Measurements from ENCODE around the gene SLC2A2. TPM values are rescaled to one million over a fixed set of nuclear protein-coding genes. Genes with fewer than 3 reads are reported as not detected.

The SLC2A2 gene
- total RNA-seq, 2 experiments from 2014 or later, result not detected

DNA sequence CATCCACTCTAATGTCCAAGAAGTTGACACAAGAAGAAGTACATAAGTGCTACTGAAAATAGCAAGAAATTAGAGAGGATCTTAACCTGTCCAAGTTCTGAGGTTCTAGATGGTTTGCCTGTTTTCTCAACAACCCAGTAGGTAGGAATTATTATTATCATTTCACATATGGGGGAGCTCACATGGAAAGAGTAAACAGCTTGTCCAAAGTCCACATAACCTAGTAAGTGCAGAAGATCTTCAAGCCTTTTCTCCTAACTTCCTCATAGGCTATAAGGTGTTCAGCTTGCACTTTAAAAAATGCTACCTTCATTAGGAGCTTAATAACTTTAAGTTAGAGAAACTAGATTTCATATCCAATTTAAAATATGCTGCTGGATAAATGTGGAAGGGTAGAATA is 3.0 kb downstream of the SLC2A2 start:
- H3K4me1 Mint-ChIP-seq (ENCODE audit: low read depth), result no peaks in the 10 kb centered on the region
- H3K4me3 Mint-ChIP-seq, result no peak overlapping the region
- no peaks in the 10 kb centered on the region for H3K9me3 Mint-ChIP-seq
- DNase-seq, result no peak
- peaks cover 18% of the 10 kb centered on the region for H3K27me3 Mint-ChIP-seq
- POLR2A ChIA-PET, result no interaction called here
- intact Hi-C loops (cut with micrococcal nuclease), result no loop called here
- no peak overlapping the region for H3K27ac Mint-ChIP-seq
- CTCF ChIA-PET, result no interaction called here
- no peaks in the 10 kb centered on the region for H3K36me3 Mint-ChIP-seq

GRCh38 chr3:171021377-171021776 is 5.1 kb downstream of the SLC2A2 start:
- no peak for DNase-seq
- CTCF ChIA-PET, result no interaction called here
- Mint-ChIP-seq H3K4me3 (no peak overlapping the region), H3K27ac (no peak overlapping the region), H3K27me3 (peaks cover 10% of the 10 kb centered on the region), H3K36me3 (no peaks in the 10 kb centered on the region), H3K9me3 (no peaks in the 10 kb centered on the region), H3K4me1 (ENCODE audit: low read depth) (no peaks in the 10 kb centered on the region)
- intact Hi-C loops (cut with micrococcal nuclease), result no loop called here
- POLR2A ChIA-PET, result no interaction called here

- intact Hi-C loops (cut with micrococcal nuclease), result no loop called here
- peaks cover 11% of the 10 kb centered on the region for H3K27me3 Mint-ChIP-seq
- POLR2A ChIA-PET, result no interaction called here
- CTCF ChIA-PET, result no interaction called here
- H3K9me3 Mint-ChIP-seq, result no peaks in the 10 kb centered on the region
- no peak overlapping the region for H3K4me3 Mint-ChIP-seq
- no peak for DNase-seq
- no peak overlapping the region for H3K27ac Mint-ChIP-seq
- H3K36me3 Mint-ChIP-seq, result no peaks in the 10 kb centered on the region
- H3K4me1 Mint-ChIP-seq (ENCODE audit: low read depth), result no peaks in the 10 kb centered on the region
These were observed 8.2 kb downstream of the SLC2A2 start for GRCh38 chr3:171018156-171018935.

DNA sequence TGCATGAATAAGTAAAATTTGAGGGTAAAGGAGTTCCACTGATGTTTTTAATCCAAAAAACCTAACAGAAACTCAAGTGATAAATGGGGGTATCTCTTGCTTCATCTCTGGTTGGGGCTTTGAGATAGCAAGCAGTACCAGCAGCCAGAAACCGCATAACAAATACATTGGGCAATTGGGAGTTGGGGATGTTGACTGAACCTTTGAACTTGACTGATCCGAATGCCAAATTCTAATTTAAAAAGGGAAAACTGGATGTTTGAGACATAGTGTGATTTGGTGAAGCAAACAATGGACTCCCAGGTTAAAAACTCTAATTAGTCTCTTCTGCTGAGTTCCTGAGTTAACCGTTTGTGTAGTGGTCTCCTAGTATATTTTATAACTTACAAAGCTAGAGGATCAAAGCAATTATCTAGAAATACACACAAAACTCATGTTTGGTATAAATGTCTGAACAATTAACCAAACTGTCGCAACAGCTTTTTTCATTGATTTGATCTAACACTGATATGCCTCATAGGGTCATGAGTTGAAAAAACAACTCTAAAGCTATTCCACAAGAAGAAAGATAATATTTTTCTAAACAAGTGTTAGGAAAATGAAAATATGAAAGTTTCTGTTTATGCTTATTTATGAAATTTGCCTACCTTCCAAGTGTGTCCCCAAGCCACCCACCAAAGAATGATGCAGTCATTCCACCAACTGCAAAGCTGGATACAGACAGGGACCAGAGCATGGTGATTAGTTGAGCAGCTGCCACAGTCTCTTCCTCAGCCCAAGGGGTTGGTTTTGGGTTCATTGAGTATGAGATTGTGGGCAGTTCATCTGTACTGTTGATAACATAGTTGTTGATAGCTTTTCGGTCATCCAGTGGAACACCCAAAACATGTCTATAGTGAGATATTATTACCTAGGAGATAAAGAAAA is 12.4 kb downstream of the SLC2A2 start:
- intact Hi-C loops (cut with micrococcal nuclease), result no loop called here
- Mint-ChIP-seq H3K27me3 (peaks cover 9% of the 10 kb centered on the region), H3K36me3 (no peaks in the 10 kb centered on the region), H3K9me3 (no peaks in the 10 kb centered on the region), H3K4me3 (no peak overlapping the region), H3K27ac (no peak overlapping the region), H3K4me1 (ENCODE audit: low read depth) (no peaks in the 10 kb centered on the region)
- no peak for DNase-seq
- ChIA-PET CTCF (no interaction called here), POLR2A (no interaction called here)

DNA sequence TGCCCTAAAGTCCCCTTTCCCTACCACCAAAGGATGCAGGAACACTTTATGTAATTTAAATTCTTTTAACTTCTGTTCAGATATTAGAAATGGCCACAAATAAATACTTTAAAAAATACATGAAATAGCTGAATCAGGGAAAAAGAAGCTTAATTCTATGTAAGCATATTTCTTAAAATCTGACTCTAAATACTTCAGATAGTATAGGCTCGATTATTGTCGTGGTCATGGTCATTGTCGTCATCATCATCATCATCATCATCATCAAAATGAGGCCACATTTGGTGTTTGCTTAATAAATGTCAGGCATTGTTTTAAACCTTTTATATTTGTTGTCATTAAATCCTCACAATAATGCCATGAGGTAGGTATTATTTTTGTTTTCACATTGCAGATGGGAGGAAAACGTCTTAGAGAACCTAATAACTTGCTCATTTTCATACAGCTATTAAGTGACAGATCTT is 14.6 kb downstream of the SLC2A2 start:
- Mint-ChIP-seq H3K27me3 (peaks cover 5% of the 10 kb centered on the region), H3K9me3 (no peaks in the 10 kb centered on the region), H3K4me3 (no peak overlapping the region), H3K27ac (no peak overlapping the region), H3K36me3 (no peaks in the 10 kb centered on the region), H3K4me1 (ENCODE audit: low read depth) (no peaks in the 10 kb centered on the region)
- intact Hi-C loops (cut with micrococcal nuclease), result no loop called here
- DNase-seq, result no peak
- POLR2A ChIA-PET, result interaction anchor here (0.6 kb wide), 1 partner anchor 661 kb away, joined by 3 read pairs; no protein-coding TSS in a partner anchor
- CTCF ChIA-PET, result no interaction called here

DNA sequence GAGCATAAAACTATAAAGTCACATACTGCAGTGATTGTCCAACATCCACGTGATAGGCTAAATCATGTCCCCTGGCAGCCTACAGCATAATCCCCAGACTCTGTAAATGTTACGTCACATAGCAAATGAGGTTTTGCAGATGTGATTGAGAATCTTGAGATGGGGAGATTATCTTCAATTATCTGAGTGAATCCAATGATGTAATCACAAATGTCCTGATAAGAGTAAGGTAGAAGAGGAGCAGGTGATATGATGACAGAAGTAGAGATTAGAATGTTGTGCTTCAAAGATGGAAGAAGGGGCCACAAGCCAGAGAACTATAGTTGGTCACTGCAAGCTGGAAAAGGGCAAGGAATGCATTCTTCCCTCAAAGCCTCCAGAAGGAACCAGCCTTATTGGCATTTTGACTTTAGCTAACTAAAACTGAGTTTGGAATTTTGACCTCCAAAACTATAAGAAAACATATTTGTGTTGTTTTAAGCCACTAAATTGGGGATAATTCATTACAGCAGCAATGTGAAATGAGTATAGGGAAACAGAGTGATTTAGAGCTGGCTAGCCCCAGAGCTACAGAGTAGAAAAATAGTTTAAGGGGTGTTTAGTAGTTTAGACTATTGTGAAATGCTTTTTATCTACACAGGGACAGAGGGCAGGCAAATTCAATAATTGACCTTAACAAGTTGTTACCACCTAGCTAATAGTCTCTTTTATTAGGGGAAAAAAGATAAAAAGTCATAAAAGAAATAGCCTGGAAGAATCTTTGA is 15.2 kb downstream of the SLC2A2 start:
- ChIA-PET CTCF (no interaction called here), POLR2A (interaction anchor here (0.6 kb wide), 1 partner anchor 662 kb away, joined by 3 read pairs; no protein-coding TSS in a partner anchor)
- H3K36me3 Mint-ChIP-seq, result no peaks in the 10 kb centered on the region
- no peak overlapping the region for H3K4me3 Mint-ChIP-seq
- no peaks in the 10 kb centered on the region for H3K4me1 Mint-ChIP-seq (ENCODE audit: low read depth)
- no peaks in the 10 kb centered on the region for H3K9me3 Mint-ChIP-seq
- intact Hi-C loops (cut with micrococcal nuclease), result no loop called here
- peaks cover 5% of the 10 kb centered on the region for H3K27me3 Mint-ChIP-seq
- no peak for DNase-seq
- no peak overlapping the region for H3K27ac Mint-ChIP-seq

DNA sequence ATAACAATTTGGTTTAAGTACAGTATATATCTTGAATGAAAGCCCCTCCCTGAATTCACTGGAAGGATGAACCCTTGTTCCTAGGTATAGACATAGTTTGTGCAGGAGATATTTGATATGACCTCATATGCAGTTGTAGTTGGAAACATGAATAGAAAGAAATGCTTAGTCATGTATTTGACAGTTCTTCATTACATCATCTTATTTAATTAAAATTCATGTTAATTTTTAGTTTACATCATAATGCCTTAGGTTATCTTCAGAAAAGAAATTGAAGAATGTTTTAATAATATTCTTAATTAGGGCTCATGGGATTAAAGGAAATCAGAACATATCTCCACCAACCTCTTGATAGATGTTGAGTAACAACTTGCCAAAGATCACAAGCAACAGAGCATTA is 19.2 kb downstream of the SLC2A2 start:
- Mint-ChIP-seq H3K9me3 (no peaks in the 10 kb centered on the region), H3K36me3 (no peaks in the 10 kb centered on the region), H3K4me1 (ENCODE audit: low read depth) (no peaks in the 10 kb centered on the region), H3K4me3 (no peak overlapping the region), H3K27ac (no peak overlapping the region), H3K27me3 (peaks cover 2% of the 10 kb centered on the region)
- CTCF ChIA-PET, result no interaction called here
- POLR2A ChIA-PET, result no interaction called here
- DNase-seq, result no peak
- intact Hi-C loops (cut with micrococcal nuclease), result no loop called here

DNA sequence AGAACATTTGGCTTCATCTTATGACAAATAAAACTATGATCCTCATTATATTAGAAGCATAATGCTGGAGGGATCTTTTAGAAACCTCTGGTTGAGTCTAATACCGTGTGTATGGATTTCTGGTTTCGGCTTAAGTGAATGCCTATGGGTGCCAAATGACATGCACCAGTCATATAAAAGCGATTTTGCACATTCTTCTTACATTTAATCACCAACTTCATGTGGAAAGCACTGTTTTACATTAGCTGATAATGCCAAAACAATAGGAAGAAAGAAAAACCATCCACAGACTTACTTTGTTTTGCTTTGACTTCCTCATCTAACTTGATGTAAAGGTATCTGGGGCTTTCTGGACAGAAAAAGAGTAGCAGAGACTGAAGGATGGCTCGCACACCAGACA is 20.9 kb downstream of the SLC2A2 start:
- intact Hi-C loops (cut with micrococcal nuclease), result no loop called here
- ChIA-PET POLR2A (no interaction called here), CTCF (no interaction called here)
- Mint-ChIP-seq H3K27me3 (no peaks in the 10 kb centered on the region), H3K36me3 (no peaks in the 10 kb centered on the region), H3K27ac (no peak overlapping the region), H3K4me3 (no peak overlapping the region), H3K4me1 (ENCODE audit: low read depth) (no peaks in the 10 kb centered on the region), H3K9me3 (no peaks in the 10 kb centered on the region)
- no peak for DNase-seq

- Mint-ChIP-seq H3K27ac (no peak overlapping the region), H3K9me3 (no peaks in the 10 kb centered on the region), H3K4me3 (no peak overlapping the region), H3K27me3 (no peaks in the 10 kb centered on the region), H3K4me1 (ENCODE audit: low read depth) (no peaks in the 10 kb centered on the region), H3K36me3 (no peaks in the 10 kb centered on the region)
- POLR2A ChIA-PET, result no interaction called here
- CTCF ChIA-PET, result no interaction called here
- intact Hi-C loops (cut with micrococcal nuclease), result no loop called here
- no peak for DNase-seq
These were observed 24.4 kb downstream of the SLC2A2 start for GRCh38 chr3:171001957-171002694.

- H3K4me3 Mint-ChIP-seq, result no peak overlapping the region
- intact Hi-C loops (cut with micrococcal nuclease), result no loop called here
- POLR2A ChIA-PET, result no interaction called here
- no peak for DNase-seq
- no peak overlapping the region for H3K27ac Mint-ChIP-seq
- H3K36me3 Mint-ChIP-seq, result no peaks in the 10 kb centered on the region
- H3K27me3 Mint-ChIP-seq, result no peaks in the 10 kb centered on the region
- no peaks in the 10 kb centered on the region for H3K4me1 Mint-ChIP-seq (ENCODE audit: low read depth)
- no peaks in the 10 kb centered on the region for H3K9me3 Mint-ChIP-seq
- CTCF ChIA-PET, result no interaction called here
These were observed 25.1 kb downstream of the SLC2A2 start for GRCh38 chr3:171001250-171001893.

DNA sequence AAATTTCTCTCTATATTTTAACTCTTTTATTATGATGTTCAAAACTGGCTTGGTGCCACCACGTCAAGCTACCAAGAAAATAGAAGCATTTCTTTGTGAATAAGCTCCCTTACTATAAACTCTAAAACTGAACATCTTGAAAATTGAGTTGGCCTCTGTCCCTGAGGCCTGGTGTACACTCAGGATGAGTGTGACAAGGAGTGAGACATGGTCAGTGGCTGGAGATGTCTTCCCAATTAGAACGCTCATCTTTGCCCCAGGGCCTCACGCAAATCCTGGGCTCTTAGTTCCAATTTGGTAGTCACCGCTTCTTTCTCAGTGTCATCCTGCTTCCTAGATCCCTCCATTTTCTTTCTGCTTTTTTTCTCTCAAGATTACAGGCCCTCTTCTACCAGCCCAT is 26.2 kb downstream of the SLC2A2 start:
- Mint-ChIP-seq H3K4me1 (ENCODE audit: low read depth) (no peaks in the 10 kb centered on the region), H3K4me3 (no peak overlapping the region), H3K27me3 (no peaks in the 10 kb centered on the region), H3K27ac (no peak overlapping the region), H3K9me3 (no peaks in the 10 kb centered on the region), H3K36me3 (no peaks in the 10 kb centered on the region)
- intact Hi-C loops (cut with micrococcal nuclease), result no loop called here
- no peak for DNase-seq
- CTCF ChIA-PET, result no interaction called here
- POLR2A ChIA-PET, result no interaction called here

All from activated CD4-positive, alpha-beta memory T cell treated with anti-CD3 and anti-CD28 coated beads for 36 hours (primary cell).